ENCODE measurements around the gene TRIM22.
"Not testable (repeated sequence)": the region's sequence is repeated elsewhere in the genome, so short reads cannot be mapped to it uniquely, and the experiment has no call there.

The TRIM22 gene, protein sequence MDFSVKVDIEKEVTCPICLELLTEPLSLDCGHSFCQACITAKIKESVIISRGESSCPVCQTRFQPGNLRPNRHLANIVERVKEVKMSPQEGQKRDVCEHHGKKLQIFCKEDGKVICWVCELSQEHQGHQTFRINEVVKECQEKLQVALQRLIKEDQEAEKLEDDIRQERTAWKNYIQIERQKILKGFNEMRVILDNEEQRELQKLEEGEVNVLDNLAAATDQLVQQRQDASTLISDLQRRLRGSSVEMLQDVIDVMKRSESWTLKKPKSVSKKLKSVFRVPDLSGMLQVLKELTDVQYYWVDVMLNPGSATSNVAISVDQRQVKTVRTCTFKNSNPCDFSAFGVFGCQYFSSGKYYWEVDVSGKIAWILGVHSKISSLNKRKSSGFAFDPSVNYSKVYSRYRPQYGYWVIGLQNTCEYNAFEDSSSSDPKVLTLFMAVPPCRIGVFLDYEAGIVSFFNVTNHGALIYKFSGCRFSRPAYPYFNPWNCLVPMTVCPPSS

GRCh38 chr11:5689551-5689983, at the start of gene TRIM22:
Gene TRIM22, plus strand, starts transcription at chr11:5689790. Its CDS starts 6,443 bp downstream, at chr11:5696233.
- Mint-ChIP-seq H3K4me3 (peak within 1 kb of the TSS; percentile 100), H3K9me3 (no peaks in the 10 kb centered on the region), H3K36me3 (peaks cover 18% of the 10 kb centered on the region), H3K27ac (peak within 1 kb of the TSS; percentile 97), H3K27me3 (no peaks in the 10 kb centered on the region), H3K4me1 (peaks cover 30% of the 10 kb centered on the region)
- DNase-seq (ENCODE audit: low spot score in 2 of 2), result peak; percentile 30 to 70
- peak; percentile 83 for ATAC-seq (ENCODE audit: low read depth)

GRCh38 chr11:5639953-5640352, 49.6 kb upstream of the TRIM22 start:
- H3K4me1 Mint-ChIP-seq, result peaks cover 4% of the 10 kb centered on the region
- no peak overlapping the region for H3K27ac Mint-ChIP-seq
- H3K4me3 Mint-ChIP-seq, result no peak overlapping the region
- H3K36me3 Mint-ChIP-seq, result peaks cover 49% of the 10 kb centered on the region
- ATAC-seq (ENCODE audit: low read depth) (no peak), DNase-seq (ENCODE audit: low spot score in 2 of 2) (no peak)
- H3K27me3 Mint-ChIP-seq, result no peaks in the 10 kb centered on the region
- H3K9me3 Mint-ChIP-seq, result no peaks in the 10 kb centered on the region

DNA sequence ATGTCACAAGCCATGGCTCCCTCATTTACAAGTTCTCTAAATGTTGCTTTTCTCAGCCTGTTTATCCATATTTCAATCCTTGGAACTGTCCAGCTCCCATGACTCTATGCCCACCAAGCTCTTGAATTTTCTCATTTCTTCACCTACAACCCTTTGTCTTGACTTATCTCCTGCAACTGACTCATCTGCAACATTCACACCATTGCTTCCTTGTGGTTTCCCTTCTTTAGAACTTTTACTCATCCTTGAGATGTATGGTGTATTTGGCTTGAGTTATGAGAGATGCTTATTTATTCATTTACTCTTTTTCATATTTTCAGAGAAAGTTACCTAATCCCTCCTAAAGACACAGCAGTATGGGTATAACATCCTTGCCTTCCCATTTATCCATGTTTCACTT, 46.0 kb upstream of the TRIM22 start:
- Mint-ChIP-seq H3K27ac (no peak overlapping the region), H3K36me3 (peaks cover 38% of the 10 kb centered on the region), H3K27me3 (no peaks in the 10 kb centered on the region), H3K4me3 (no peak overlapping the region), H3K9me3 (no peaks in the 10 kb centered on the region), H3K4me1 (no peaks in the 10 kb centered on the region)
- DNase-seq (ENCODE audit: low spot score in 2 of 2) (no peak), ATAC-seq (ENCODE audit: low read depth) (no peak)

DNA sequence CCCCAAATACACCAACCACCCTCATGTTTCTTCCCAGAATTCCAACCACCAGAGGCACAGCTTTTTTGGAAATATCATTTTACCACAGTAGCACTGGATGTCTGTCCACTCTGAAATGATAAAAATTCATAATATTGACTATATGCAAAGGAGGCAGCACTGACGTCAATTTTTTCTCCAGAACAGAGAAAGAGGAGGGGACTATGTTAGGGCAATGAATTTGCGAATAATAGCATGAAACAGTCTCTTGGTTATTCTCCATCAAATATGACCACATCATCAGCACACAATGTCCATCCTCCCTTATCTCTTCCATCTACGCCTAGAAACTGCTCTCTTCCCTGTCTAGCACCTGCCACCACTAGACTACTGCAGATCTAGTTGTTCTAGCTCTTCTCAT, 43.5 kb upstream of the TRIM22 start:
- Mint-ChIP-seq H3K9me3 (no peaks in the 10 kb centered on the region), H3K4me1 (no peaks in the 10 kb centered on the region), H3K36me3 (peaks cover 28% of the 10 kb centered on the region), H3K27ac (peak overlapping the region; percentile 33), H3K27me3 (no peaks in the 10 kb centered on the region), H3K4me3 (no peak overlapping the region)
- ATAC-seq (ENCODE audit: low read depth) (no peak), DNase-seq (ENCODE audit: low spot score in 2 of 2) (no peak)

- H3K27ac Mint-ChIP-seq, result no peak overlapping the region
- H3K36me3 Mint-ChIP-seq, result peaks cover 18% of the 10 kb centered on the region
- H3K4me1 Mint-ChIP-seq, result no peaks in the 10 kb centered on the region
- no peak overlapping the region for H3K4me3 Mint-ChIP-seq
- DNase-seq (ENCODE audit: low spot score in 2 of 2) (no peak), ATAC-seq (ENCODE audit: low read depth) (no peak)
- no peaks in the 10 kb centered on the region for H3K27me3 Mint-ChIP-seq
- H3K9me3 Mint-ChIP-seq, result peaks cover 2% of the 10 kb centered on the region
Measured at GRCh38 chr11:5655474-5655873, 34.1 kb upstream of the TRIM22 start.

- not testable (repeated sequence) for H3K27me3 Mint-ChIP-seq; H3K9me3 Mint-ChIP-seq; H3K4me1 Mint-ChIP-seq; DNase-seq (ENCODE audit: low spot score in 2 of 2); H3K4me3 Mint-ChIP-seq; ATAC-seq (ENCODE audit: low read depth); H3K27ac Mint-ChIP-seq
- peaks cover 18% of the 10 kb centered on the region for H3K36me3 Mint-ChIP-seq
Measured at GRCh38 chr11:5656956-5657355, 32.6 kb upstream of the TRIM22 start.

DNA sequence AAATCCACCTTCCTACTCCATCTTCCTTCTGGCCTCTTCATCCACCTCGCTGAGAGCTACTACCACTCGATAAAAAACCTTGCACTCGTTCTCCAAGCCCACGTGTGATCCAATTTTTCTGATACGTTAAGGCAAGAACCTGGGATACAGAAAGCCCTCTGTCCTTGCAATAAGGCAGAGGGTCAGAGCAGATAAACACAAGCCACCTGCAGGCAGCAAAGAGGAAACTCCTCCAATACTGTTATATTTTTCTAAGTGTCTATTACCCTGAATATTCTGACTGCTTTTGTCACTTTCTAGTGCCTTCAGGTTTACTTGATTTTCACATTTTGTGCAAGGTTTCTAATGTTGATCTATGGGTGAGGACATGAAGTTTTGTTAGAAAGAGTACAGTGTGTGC, 31.3 kb upstream of the TRIM22 start:
- no peaks in the 10 kb centered on the region for H3K9me3 Mint-ChIP-seq
- H3K4me3 Mint-ChIP-seq, result no peak overlapping the region
- H3K36me3 Mint-ChIP-seq, result peaks cover 15% of the 10 kb centered on the region
- no peak for DNase-seq (ENCODE audit: low spot score in 2 of 2)
- H3K27ac Mint-ChIP-seq, result no peak overlapping the region
- H3K27me3 Mint-ChIP-seq, result no peaks in the 10 kb centered on the region
- no peaks in the 10 kb centered on the region for H3K4me1 Mint-ChIP-seq
- no peak for ATAC-seq (ENCODE audit: low read depth)

- H3K4me1 Mint-ChIP-seq, result no peaks in the 10 kb centered on the region
- H3K9me3 Mint-ChIP-seq, result no peaks in the 10 kb centered on the region
- no peaks in the 10 kb centered on the region for H3K27me3 Mint-ChIP-seq
- ATAC-seq (ENCODE audit: low read depth) (no peak), DNase-seq (ENCODE audit: low spot score in 2 of 2) (no peak)
- H3K36me3 Mint-ChIP-seq, result peaks cover 26% of the 10 kb centered on the region
- H3K27ac Mint-ChIP-seq, result no peak overlapping the region
- H3K4me3 Mint-ChIP-seq, result no peak overlapping the region
Measured at GRCh38 chr11:5663511-5663910, 26.1 kb upstream of the TRIM22 start.

DNA sequence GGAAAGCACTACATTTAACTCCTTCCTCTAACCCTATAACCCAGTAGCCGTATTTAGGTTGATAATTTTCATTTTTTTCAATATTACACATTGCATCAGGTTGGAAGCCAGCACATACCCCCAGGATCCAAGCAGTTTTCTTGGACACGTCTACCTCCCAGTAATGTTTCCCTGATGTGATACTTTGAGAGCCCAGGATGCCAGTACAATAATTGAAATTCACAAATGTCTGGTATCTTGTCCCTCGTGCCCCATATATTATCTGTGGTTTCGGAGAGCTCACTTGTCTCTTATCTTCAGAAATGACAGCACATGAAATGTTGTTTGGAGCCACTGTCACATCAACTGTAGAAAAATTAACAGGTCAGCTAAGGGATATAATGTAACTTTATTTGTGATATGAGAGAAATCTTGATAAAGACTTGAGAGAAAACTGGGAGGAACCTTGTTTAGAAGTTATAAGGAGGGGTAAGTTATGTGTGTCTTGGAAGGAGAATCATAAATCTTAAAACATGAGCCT, 24.5 kb upstream of the TRIM22 start:
- Mint-ChIP-seq H3K27ac (no peak overlapping the region), H3K4me1 (no peaks in the 10 kb centered on the region), H3K9me3 (no peaks in the 10 kb centered on the region), H3K27me3 (no peaks in the 10 kb centered on the region), H3K4me3 (no peak overlapping the region), H3K36me3 (peaks cover 32% of the 10 kb centered on the region)
- ATAC-seq (ENCODE audit: low read depth) (no peak), DNase-seq (ENCODE audit: low spot score in 2 of 2) (no peak)

GRCh38 chr11:5665746-5666401, 23.7 kb upstream of the TRIM22 start:
- Mint-ChIP-seq H3K9me3 (no peaks in the 10 kb centered on the region), H3K27ac (no peak overlapping the region), H3K36me3 (peaks cover 35% of the 10 kb centered on the region)

GRCh38 chr11:5666402-5666793, 23.2 kb upstream of the TRIM22 start:
- H3K4me3 Mint-ChIP-seq, result no peak overlapping the region
- ATAC-seq (ENCODE audit: low read depth) (no peak), DNase-seq (ENCODE audit: low spot score in 2 of 2) (no peak)
- H3K27ac Mint-ChIP-seq, result no peak overlapping the region
- no peaks in the 10 kb centered on the region for H3K27me3 Mint-ChIP-seq
- no peaks in the 10 kb centered on the region for H3K4me1 Mint-ChIP-seq
- peaks cover 32% of the 10 kb centered on the region for H3K36me3 Mint-ChIP-seq
- no peaks in the 10 kb centered on the region for H3K9me3 Mint-ChIP-seq

More at GRCh38 chr11:5665746-5666401, 23.7 kb upstream of the TRIM22 start:
- ATAC-seq (ENCODE audit: low read depth), result no peak
- Mint-ChIP-seq H3K4me1 (no peaks in the 10 kb centered on the region), H3K27me3 (no peaks in the 10 kb centered on the region), H3K4me3 (no peak overlapping the region)
- DNase-seq (ENCODE audit: low spot score in 2 of 2), result no peak

DNA sequence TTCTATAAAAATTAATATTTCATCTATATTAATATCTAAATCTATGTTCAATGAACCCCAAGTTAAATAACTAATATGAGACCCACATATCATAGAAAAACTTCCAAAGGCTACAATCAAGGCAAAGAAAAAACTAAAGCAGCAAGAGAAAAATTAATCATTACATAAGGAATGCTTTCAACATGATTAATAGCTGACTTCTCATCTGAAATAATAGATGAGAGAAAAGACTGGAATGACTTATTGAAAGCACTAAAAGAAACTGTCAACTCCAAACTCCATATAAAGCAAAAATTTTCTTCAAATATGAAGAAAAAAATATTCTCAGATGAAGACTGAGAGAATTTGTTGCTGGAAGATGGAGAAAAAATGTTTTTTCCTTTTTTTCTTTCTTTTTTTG, 17.8 kb upstream of the TRIM22 start:
- DNase-seq (ENCODE audit: low spot score in 2 of 2) (no peak), ATAC-seq (ENCODE audit: low read depth) (no peak)
- no peaks in the 10 kb centered on the region for H3K9me3 Mint-ChIP-seq
- H3K4me3 Mint-ChIP-seq, result no peak overlapping the region
- peaks cover 6% of the 10 kb centered on the region for H3K4me1 Mint-ChIP-seq
- no peaks in the 10 kb centered on the region for H3K27me3 Mint-ChIP-seq
- peaks cover 27% of the 10 kb centered on the region for H3K36me3 Mint-ChIP-seq
- H3K27ac Mint-ChIP-seq, result no peak overlapping the region

- peak overlapping the region; percentile 16 for H3K27ac Mint-ChIP-seq
- H3K27me3 Mint-ChIP-seq, result no peaks in the 10 kb centered on the region
- no peaks in the 10 kb centered on the region for H3K9me3 Mint-ChIP-seq
- no peak for DNase-seq (ENCODE audit: low spot score in 2 of 2)
- peaks cover 11% of the 10 kb centered on the region for H3K4me1 Mint-ChIP-seq
- ATAC-seq (ENCODE audit: low read depth), result no peak
- H3K36me3 Mint-ChIP-seq, result peaks cover 32% of the 10 kb centered on the region
- no peak overlapping the region for H3K4me3 Mint-ChIP-seq
Measured at GRCh38 chr11:5674391-5674790, 15.2 kb upstream of the TRIM22 start.

GRCh38 chr11:5679811-5680210, 9.8 kb upstream of the TRIM22 start:
- peaks cover 25% of the 10 kb centered on the region for H3K36me3 Mint-ChIP-seq
- DNase-seq (ENCODE audit: low spot score in 2 of 2) (no peak), ATAC-seq (ENCODE audit: low read depth) (no peak)
- peaks cover 22% of the 10 kb centered on the region for H3K4me1 Mint-ChIP-seq
- no peaks in the 10 kb centered on the region for H3K9me3 Mint-ChIP-seq
- H3K27ac Mint-ChIP-seq, result peak overlapping the region; percentile 78
- no peaks in the 10 kb centered on the region for H3K27me3 Mint-ChIP-seq
- H3K4me3 Mint-ChIP-seq, result no peak overlapping the region

Data from memory B cell (primary cell).